ENCODE measurements around the gene TNRC18.

DNA sequence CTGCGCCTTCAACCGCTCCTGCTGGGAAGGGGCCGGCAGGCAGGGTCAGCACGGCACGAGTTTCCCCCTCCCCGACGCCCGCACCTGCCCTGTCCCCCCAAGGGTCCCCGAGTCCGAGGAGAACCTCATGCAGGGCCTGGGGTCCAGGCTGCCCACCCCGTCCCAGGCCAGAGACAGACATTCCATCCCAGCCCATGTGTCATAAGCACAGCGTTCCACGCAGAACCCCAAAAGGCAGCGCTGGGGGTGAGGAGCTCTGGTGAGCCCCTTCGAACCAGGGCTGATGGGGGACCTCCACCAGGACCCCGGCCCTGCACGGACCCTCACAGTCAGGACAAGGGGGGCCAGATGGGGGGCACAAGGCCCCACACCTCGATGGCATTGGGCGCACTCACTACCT is 49.2 kb downstream of the TNRC18 start:
- no peak for TF ChIP-seq EZH2 (IDR thresholded peaks at IDR 0.05; ENCODE audit: insufficient read depth, poor library complexity, severe bottlenecking)
- TF ChIP-seq EZH2phosphoT487 (IDR thresholded peaks at IDR 0.05; ENCODE audit: insufficient read depth, low read depth): no peak

Data from GM23248 (cell line).